Stimulated activated naive CD8-positive, alpha-beta T cell treated with anti-CD3 and anti-CD28 coated beads, Interleukin-15, Interleukin-2, amounts not matched to agents 100 ng/mL and 50 ng/mL, for 24 hours (primary cell): ENCODE measurements around the gene RNASEH2B.

Experiments used
- H3K27ac Mint-ChIP-seq: one replicate; pipeline ENCODE4 v1.8.0; 2021; ENCODE audit warnings: mild to moderate bottlenecking, mixed read lengths
- H3K27me3 Mint-ChIP-seq: one replicate; pipeline ENCODE4 v1.8.0; 2021; ENCODE audit warnings: mixed read lengths
- H3K36me3 Mint-ChIP-seq: one replicate; pipeline ENCODE4 v1.8.0; 2021; ENCODE audit warnings: low read depth, mixed read lengths
- H3K4me1 Mint-ChIP-seq: one replicate; pipeline ENCODE4 v1.8.0; 2021; ENCODE audit warnings: low read depth, mixed read lengths
- H3K4me3 Mint-ChIP-seq: one replicate; pipeline ENCODE4 v1.8.0; 2021; ENCODE audit warnings: mild to moderate bottlenecking, mixed read lengths
- H3K9me3 Mint-ChIP-seq: one replicate; pipeline ENCODE4 v1.8.0; 2021; ENCODE audit warnings: mixed read lengths

RNASEH2B gene

GRCh38 chr13:50892210-50892944 lies 17.2 kb upstream of the RNASEH2B start:
- H3K27me3 Mint-ChIP-seq, result no peaks in the 10 kb centered on the region
- H3K4me3 Mint-ChIP-seq, result peak overlapping the region; percentile 61
- H3K27ac Mint-ChIP-seq, result peak overlapping the region; percentile 86
- H3K4me1 Mint-ChIP-seq, result peaks cover 48% of the 10 kb centered on the region
- H3K9me3 Mint-ChIP-seq, result peaks cover 4% of the 10 kb centered on the region
- H3K36me3 Mint-ChIP-seq, result no peaks in the 10 kb centered on the region

- Mint-ChIP-seq H3K4me3 (peak overlapping the region; percentile 79), H3K27me3 (no peaks in the 10 kb centered on the region), H3K4me1 (peaks cover 48% of the 10 kb centered on the region), H3K9me3 (peaks cover 4% of the 10 kb centered on the region), H3K36me3 (no peaks in the 10 kb centered on the region), H3K27ac (peak overlapping the region; percentile 84)
Observed at GRCh38 chr13:50893211-50893852, 16.3 kb upstream of the RNASEH2B start.

GRCh38 chr13:50894012-50894411 lies 15.6 kb upstream of the RNASEH2B start:
- Mint-ChIP-seq H3K4me3 (no peak overlapping the region), H3K9me3 (peaks cover 4% of the 10 kb centered on the region), H3K27me3 (no peaks in the 10 kb centered on the region), H3K4me1 (peaks cover 48% of the 10 kb centered on the region), H3K27ac (peak overlapping the region; percentile 84), H3K36me3 (no peaks in the 10 kb centered on the region)

GRCh38 chr13:50894504-50894903 lies 15.1 kb upstream of the RNASEH2B start:
- peaks cover 48% of the 10 kb centered on the region for H3K4me1 Mint-ChIP-seq
- H3K4me3 Mint-ChIP-seq, result no peak overlapping the region
- no peak overlapping the region for H3K27ac Mint-ChIP-seq
- peaks cover 4% of the 10 kb centered on the region for H3K9me3 Mint-ChIP-seq
- no peaks in the 10 kb centered on the region for H3K27me3 Mint-ChIP-seq
- H3K36me3 Mint-ChIP-seq, result no peaks in the 10 kb centered on the region

- no peak overlapping the region for H3K27ac Mint-ChIP-seq
- no peaks in the 10 kb centered on the region for H3K27me3 Mint-ChIP-seq
- peaks cover 16% of the 10 kb centered on the region for H3K4me1 Mint-ChIP-seq
- H3K36me3 Mint-ChIP-seq, result no peaks in the 10 kb centered on the region
- peaks cover 4% of the 10 kb centered on the region for H3K9me3 Mint-ChIP-seq
- no peak overlapping the region for H3K4me3 Mint-ChIP-seq
Observed at GRCh38 chr13:50898338-50898737, 11.3 kb upstream of the RNASEH2B start.

- H3K27ac Mint-ChIP-seq, result no peak overlapping the region
- no peaks in the 10 kb centered on the region for H3K9me3 Mint-ChIP-seq
- H3K4me3 Mint-ChIP-seq, result no peak overlapping the region
- no peaks in the 10 kb centered on the region for H3K4me1 Mint-ChIP-seq
- no peaks in the 10 kb centered on the region for H3K36me3 Mint-ChIP-seq
- H3K27me3 Mint-ChIP-seq, result no peaks in the 10 kb centered on the region
Observed at GRCh38 chr13:50901701-50902100, 7.9 kb upstream of the RNASEH2B start.

GRCh38 chr13:50905256-50905655 lies 4.3 kb upstream of the RNASEH2B start:
- no peaks in the 10 kb centered on the region for H3K9me3 Mint-ChIP-seq
- H3K27me3 Mint-ChIP-seq, result no peaks in the 10 kb centered on the region
- peaks cover 9% of the 10 kb centered on the region for H3K4me1 Mint-ChIP-seq
- H3K4me3 Mint-ChIP-seq, result no peak overlapping the region
- no peak overlapping the region for H3K27ac Mint-ChIP-seq
- H3K36me3 Mint-ChIP-seq, result no peaks in the 10 kb centered on the region

GRCh38 chr13:50907781-50908180 lies 1.8 kb upstream of the RNASEH2B start:
- H3K9me3 Mint-ChIP-seq, result no peaks in the 10 kb centered on the region
- H3K27ac Mint-ChIP-seq, result no peak overlapping the region
- no peak overlapping the region for H3K4me3 Mint-ChIP-seq
- no peaks in the 10 kb centered on the region for H3K27me3 Mint-ChIP-seq
- H3K4me1 Mint-ChIP-seq, result peaks cover 25% of the 10 kb centered on the region
- H3K36me3 Mint-ChIP-seq, result peaks cover 3% of the 10 kb centered on the region

GRCh38 chr13:50908371-50908770 lies 1.2 kb upstream of the RNASEH2B start:
- H3K27ac Mint-ChIP-seq, result no peak overlapping the region
- no peaks in the 10 kb centered on the region for H3K9me3 Mint-ChIP-seq
- H3K4me3 Mint-ChIP-seq, result peak overlapping the region; percentile 53
- peaks cover 3% of the 10 kb centered on the region for H3K36me3 Mint-ChIP-seq
- no peaks in the 10 kb centered on the region for H3K27me3 Mint-ChIP-seq
- H3K4me1 Mint-ChIP-seq, result peaks cover 30% of the 10 kb centered on the region

- Mint-ChIP-seq H3K27me3 (no peaks in the 10 kb centered on the region), H3K27ac (peak overlapping the region; percentile 97), H3K36me3 (peaks cover 3% of the 10 kb centered on the region), H3K9me3 (no peaks in the 10 kb centered on the region), H3K4me3 (peak overlapping the region; percentile 96), H3K4me1 (peaks cover 50% of the 10 kb centered on the region)
Observed at GRCh38 chr13:50910485-50910805, 854 bp downstream of the RNASEH2B start.

GRCh38 chr13:50911081-50911631 lies 1.6 kb downstream of the RNASEH2B start:
- Mint-ChIP-seq H3K27me3 (no peaks in the 10 kb centered on the region), H3K4me3 (peak overlapping the region; percentile 96), H3K27ac (peak overlapping the region; percentile 97), H3K36me3 (peaks cover 3% of the 10 kb centered on the region), H3K9me3 (no peaks in the 10 kb centered on the region), H3K4me1 (peaks cover 58% of the 10 kb centered on the region)

- H3K4me1 Mint-ChIP-seq, result peaks cover 68% of the 10 kb centered on the region
- H3K4me3 Mint-ChIP-seq, result peak overlapping the region; percentile 96
- H3K9me3 Mint-ChIP-seq, result no peaks in the 10 kb centered on the region
- no peaks in the 10 kb centered on the region for H3K27me3 Mint-ChIP-seq
- peaks cover 3% of the 10 kb centered on the region for H3K36me3 Mint-ChIP-seq
- peak overlapping the region; percentile 97 for H3K27ac Mint-ChIP-seq
Observed at GRCh38 chr13:50911937-50912795, 2.6 kb downstream of the RNASEH2B start.

GRCh38 chr13:50912851-50913250 lies 3.3 kb downstream of the RNASEH2B start:
- Mint-ChIP-seq H3K36me3 (peaks cover 3% of the 10 kb centered on the region), H3K27me3 (no peaks in the 10 kb centered on the region), H3K4me1 (peaks cover 70% of the 10 kb centered on the region), H3K9me3 (no peaks in the 10 kb centered on the region), H3K27ac (no peak overlapping the region), H3K4me3 (no peak overlapping the region)

- peak overlapping the region; percentile 73 for H3K27ac Mint-ChIP-seq
- no peak overlapping the region for H3K4me3 Mint-ChIP-seq
- peaks cover 3% of the 10 kb centered on the region for H3K36me3 Mint-ChIP-seq
Observed at GRCh38 chr13:50914176-50914700, 4.6 kb downstream of the RNASEH2B start.

More at GRCh38 chr13:50914176-50914700, 4.6 kb downstream of the RNASEH2B start:
- Mint-ChIP-seq H3K4me1 (peaks cover 77% of the 10 kb centered on the region), H3K27me3 (no peaks in the 10 kb centered on the region), H3K9me3 (no peaks in the 10 kb centered on the region)
